Karpas-422 (cell line): ENCODE results near the gene TAS1R2. TPM values are rescaled to one million over a fixed set of nuclear protein-coding genes. Genes with fewer than 3 reads are reported as not detected.
"Not testable (repeated sequence)": the region's sequence is repeated elsewhere in the genome, so short reads cannot be mapped to it uniquely, and the experiment has no call there.

Experiments used
- DNase-seq: peaks from one replicate; pipeline ENCODE4 v3.0.0-alpha.2; 2015
- H2AFZ ChIP-seq: fragments of 200-600 bp; sonication (generic); 2 replicates; pipeline ENCODE4 v1.6.1; 2014; ENCODE audit warnings: antibody characterized with exemption, low read length, mixed read lengths
- H3K27ac ChIP-seq: fragments of 200-600 bp; sonication (generic); 2 replicates; pipeline ENCODE4 v1.5.1; 2014; ENCODE audit warnings: mild to moderate bottlenecking, low read length, moderate library complexity
- H3K27me3 ChIP-seq: fragments of 200-600 bp; sonication (generic); 2 replicates; pipeline ENCODE4 v1.6.1; 2014; ENCODE audit warnings: low read length, mixed read lengths
- H3K36me3 ChIP-seq: fragments of 200-600 bp; sonication (generic); 2 replicates; pipeline ENCODE4 v1.6.1; 2014; ENCODE audit warnings: low read length, mixed read lengths; ENCODE audit not compliant: insufficient read depth
- H3K4me1 ChIP-seq: fragments of 200-600 bp; sonication (generic); 2 replicates; pipeline ENCODE4 v1.6.1; 2014; ENCODE audit warnings: mild to moderate bottlenecking, low read length, mixed read lengths
- H3K4me2 ChIP-seq: fragments of 200-600 bp; sonication (generic); 2 replicates; pipeline ENCODE4 v1.6.1; 2014; ENCODE audit warnings: low read length, low read depth, mild to moderate bottlenecking; ENCODE audit not compliant: poor library complexity, severe bottlenecking
- H3K4me3 ChIP-seq: fragments of 200-600 bp; sonication (generic); 2 replicates; pipeline ENCODE4 v1.5.1; 2014; ENCODE audit warnings: mild to moderate bottlenecking, antibody characterized with exemption, low read length, mixed read lengths
- H3K79me2 ChIP-seq: fragments of 200-600 bp; sonication (generic); 2 replicates; pipeline ENCODE4 v1.6.1; 2014; ENCODE audit warnings: mild to moderate bottlenecking, low read length, mixed read lengths
- H3K9ac ChIP-seq: fragments of 200-600 bp; sonication (generic); 2 replicates; pipeline ENCODE4 v1.6.0; 2014; ENCODE audit warnings: low read length
- H3K9me2 ChIP-seq: fragments of 200-600 bp; sonication (generic), shearing (Covaris generic); replicated peaks from 2 replicates; pipeline ENCODE4 v1.6.0; 2014; ENCODE audit warnings: mild to moderate bottlenecking, low read length, moderate library complexity; ENCODE audit not compliant: insufficient read depth
- H3K9me3 ChIP-seq: fragments of 300-700, 200-600 bp; sonication (generic); 2 replicates; pipeline ENCODE4 v1.6.1; 2014; ENCODE audit warnings: low read length, mixed read lengths
- H4K20me1 ChIP-seq: fragments of 200-600 bp; sonication (generic); 2 replicates; pipeline ENCODE4 v1.6.1; 2014; ENCODE audit warnings: mild to moderate bottlenecking, antibody characterized with exemption, low read length, low read depth; ENCODE audit not compliant: insufficient read depth
- total RNA-seq: library from RNA; depleted of rRNA; stranded (reverse); fragments of >200 nt; shearing (Covaris generic); gene quantifications from 2 replicates; pipeline ENCODE4 v1.2.3, GENCODE V29; 2014; ENCODE audit warnings: low replicate concordance

The TAS1R2 gene
- total RNA-seq, 1 experiment from 2014 or later: not detected

DNA sequence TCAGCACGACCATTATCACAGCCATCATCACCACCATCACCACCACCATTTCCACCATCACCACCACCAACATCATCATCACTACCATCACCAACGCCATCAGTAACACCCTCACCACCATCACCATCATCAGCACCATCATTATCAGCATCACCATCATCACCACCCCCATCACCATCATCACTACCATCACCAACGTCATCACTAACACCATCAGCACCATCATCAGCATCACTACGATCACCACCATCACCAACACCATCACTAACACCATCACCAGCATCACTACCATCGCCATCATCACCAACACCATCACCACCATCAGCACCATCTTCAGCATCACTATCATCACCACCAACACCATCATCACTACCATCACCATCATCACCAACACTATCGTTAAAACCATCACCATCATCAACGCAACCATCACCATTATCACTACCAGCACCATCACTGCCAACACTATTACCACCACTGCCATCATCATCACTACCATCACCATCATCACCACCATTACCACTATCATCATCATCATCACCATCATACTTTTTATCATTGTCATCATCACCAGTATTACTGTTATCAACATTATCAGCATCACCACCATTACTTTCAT, 1.3 kb downstream of the TAS1R2 start:
- Histone ChIP-seq H3K9me2 (no peaks in the 10 kb centered on the region), H3K27me3 (no peaks in the 10 kb centered on the region), H3K9me3 (no peaks in the 10 kb centered on the region), H3K36me3 (no peaks in the 10 kb centered on the region), H3K4me3 (no peak overlapping the region), H3K4me2 (no peak overlapping the region), H3K9ac (no peak overlapping the region), H3K79me2 (no peaks in the 10 kb centered on the region), H3K4me1 (no peaks in the 10 kb centered on the region), H4K20me1 (no peaks in the 10 kb centered on the region), H2AFZ (no peak overlapping the region), H3K27ac (no peak overlapping the region)
- no peak for DNase-seq

DNA sequence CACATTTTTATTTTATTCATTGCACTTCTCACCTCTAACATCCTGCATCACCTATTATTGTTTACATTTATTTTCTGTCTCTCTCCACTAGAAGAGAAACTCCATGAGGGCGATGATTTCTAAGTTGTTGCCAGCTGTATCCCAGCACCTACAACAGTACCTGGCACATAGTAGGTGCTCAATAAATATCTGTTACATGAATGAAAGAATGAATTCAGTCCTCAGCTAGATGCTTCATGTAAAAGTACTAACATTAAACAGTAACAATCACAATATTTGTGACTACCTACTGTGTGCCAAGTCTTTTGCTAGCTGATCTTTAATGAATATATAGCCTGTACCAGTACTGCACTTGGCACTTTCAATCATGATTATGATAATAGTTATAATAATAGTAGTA, 3.0 kb downstream of the TAS1R2 start:
- H3K4me2 ChIP-seq: no peak overlapping the region
- no peak for DNase-seq
- H2AFZ ChIP-seq: no peak overlapping the region
- no peak overlapping the region for H3K9ac ChIP-seq
- no peaks in the 10 kb centered on the region for H3K4me1 ChIP-seq
- no peaks in the 10 kb centered on the region for H4K20me1 ChIP-seq
- H3K9me3 ChIP-seq: no peaks in the 10 kb centered on the region
- H3K4me3 ChIP-seq: no peak overlapping the region
- H3K36me3 ChIP-seq: no peaks in the 10 kb centered on the region
- H3K27me3 ChIP-seq: no peaks in the 10 kb centered on the region
- H3K79me2 ChIP-seq: no peaks in the 10 kb centered on the region
- H3K27ac ChIP-seq: no peak overlapping the region
- H3K9me2 ChIP-seq: no peaks in the 10 kb centered on the region

DNA sequence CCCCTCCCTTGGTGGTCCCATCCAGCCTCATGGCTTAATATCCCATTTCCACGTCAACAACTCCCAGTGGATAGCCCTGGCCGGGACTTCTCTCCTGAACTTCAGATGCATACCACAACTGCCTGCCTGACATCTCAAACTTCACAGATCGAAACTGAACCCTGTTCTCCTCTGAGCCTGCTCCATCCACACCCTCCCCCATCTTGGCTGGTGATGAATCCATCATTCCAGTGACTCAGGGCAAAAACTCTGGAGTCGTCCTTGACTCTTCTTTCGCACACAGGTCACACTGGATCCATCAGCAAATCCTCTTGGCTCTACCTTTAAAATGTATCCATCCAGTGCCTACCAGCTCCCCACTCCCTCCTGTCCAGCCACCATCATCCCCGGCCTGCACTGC, 3.9 kb downstream of the TAS1R2 start:
- Histone ChIP-seq H3K4me2 (no peak overlapping the region), H3K27ac (no peak overlapping the region), H3K27me3 (no peaks in the 10 kb centered on the region), H2AFZ (no peak overlapping the region), H3K4me3 (no peak overlapping the region), H4K20me1 (no peaks in the 10 kb centered on the region), H3K9me3 (no peaks in the 10 kb centered on the region), H3K9ac (no peak overlapping the region), H3K9me2 (no peaks in the 10 kb centered on the region), H3K79me2 (no peaks in the 10 kb centered on the region), H3K36me3 (no peaks in the 10 kb centered on the region), H3K4me1 (no peaks in the 10 kb centered on the region)
- DNase-seq: no peak

DNA sequence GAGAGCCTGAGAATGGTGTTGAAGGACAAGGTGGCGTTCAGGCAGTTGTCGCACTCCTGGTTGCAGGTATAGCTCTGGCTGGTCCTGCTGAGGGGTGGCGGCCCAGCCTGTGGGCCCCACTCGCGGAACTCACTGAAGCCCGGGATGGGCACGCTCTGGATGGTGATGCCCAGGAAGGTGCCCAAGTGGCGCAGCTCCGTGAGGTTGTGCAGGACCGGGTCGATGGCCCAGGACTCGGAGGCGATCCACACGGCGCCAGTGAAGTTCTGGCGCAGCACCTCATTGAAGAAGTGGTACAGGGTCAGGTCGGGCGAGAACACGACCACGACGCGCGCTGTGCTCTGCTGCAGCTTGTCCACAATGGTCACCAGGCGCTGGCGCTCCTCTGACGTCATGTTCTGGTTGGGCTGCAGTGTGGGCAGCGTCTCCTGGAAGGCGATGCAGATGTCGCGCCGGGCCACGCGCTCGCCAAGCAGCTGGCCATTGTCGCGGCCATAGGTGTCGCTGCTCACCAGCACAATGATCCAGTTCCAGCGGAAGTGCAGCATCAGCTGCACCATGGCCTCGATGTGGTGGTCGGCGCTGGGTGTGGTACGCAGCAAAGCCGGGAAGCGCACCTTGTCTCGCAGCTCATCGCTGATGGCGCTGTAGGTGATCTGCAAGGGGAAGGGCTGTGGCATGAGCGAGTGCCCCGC, 5.0 kb downstream of the TAS1R2 start:
- no peak for DNase-seq
- H3K4me3 ChIP-seq: no peak overlapping the region
- H3K27me3 ChIP-seq: no peaks in the 10 kb centered on the region
- H3K9me2 ChIP-seq: no peaks in the 10 kb centered on the region
- H3K9me3 ChIP-seq: no peaks in the 10 kb centered on the region
- no peaks in the 10 kb centered on the region for H3K36me3 ChIP-seq
- no peak overlapping the region for H3K9ac ChIP-seq
- no peaks in the 10 kb centered on the region for H4K20me1 ChIP-seq
- no peaks in the 10 kb centered on the region for H3K79me2 ChIP-seq
- H3K27ac ChIP-seq: no peak overlapping the region
- no peak overlapping the region for H2AFZ ChIP-seq
- H3K4me1 ChIP-seq: no peaks in the 10 kb centered on the region
- H3K4me2 ChIP-seq: no peak overlapping the region

DNA sequence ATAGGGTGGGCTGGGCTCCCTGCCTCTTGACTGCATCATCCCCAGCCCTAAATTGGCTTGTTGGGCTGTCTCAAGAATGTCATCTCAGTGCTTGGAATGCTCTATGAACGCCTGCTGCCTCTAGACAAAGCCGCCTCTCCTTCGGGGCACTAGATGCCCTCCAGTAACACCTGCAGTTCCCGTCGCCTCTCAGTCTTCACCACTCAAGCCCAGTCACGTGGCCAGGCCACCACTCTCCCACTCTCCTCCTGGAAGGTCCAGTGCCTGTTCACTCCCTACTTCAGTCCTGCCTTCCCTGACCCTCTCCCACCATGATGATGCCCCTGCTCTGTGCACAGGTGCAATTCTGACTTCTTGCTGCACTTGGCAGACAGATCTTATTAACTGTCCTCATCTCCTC, 7.0 kb downstream of the TAS1R2 start:
- H4K20me1 ChIP-seq: no peaks in the 10 kb centered on the region
- no peak overlapping the region for H3K9ac ChIP-seq
- no peak overlapping the region for H2AFZ ChIP-seq
- H3K9me2 ChIP-seq: no peaks in the 10 kb centered on the region
- no peaks in the 10 kb centered on the region for H3K36me3 ChIP-seq
- H3K4me3 ChIP-seq: no peak overlapping the region
- no peaks in the 10 kb centered on the region for H3K79me2 ChIP-seq
- no peaks in the 10 kb centered on the region for H3K27me3 ChIP-seq
- H3K4me2 ChIP-seq: no peak overlapping the region
- no peak overlapping the region for H3K27ac ChIP-seq
- no peaks in the 10 kb centered on the region for H3K4me1 ChIP-seq
- no peaks in the 10 kb centered on the region for H3K9me3 ChIP-seq
- no peak for DNase-seq

DNA sequence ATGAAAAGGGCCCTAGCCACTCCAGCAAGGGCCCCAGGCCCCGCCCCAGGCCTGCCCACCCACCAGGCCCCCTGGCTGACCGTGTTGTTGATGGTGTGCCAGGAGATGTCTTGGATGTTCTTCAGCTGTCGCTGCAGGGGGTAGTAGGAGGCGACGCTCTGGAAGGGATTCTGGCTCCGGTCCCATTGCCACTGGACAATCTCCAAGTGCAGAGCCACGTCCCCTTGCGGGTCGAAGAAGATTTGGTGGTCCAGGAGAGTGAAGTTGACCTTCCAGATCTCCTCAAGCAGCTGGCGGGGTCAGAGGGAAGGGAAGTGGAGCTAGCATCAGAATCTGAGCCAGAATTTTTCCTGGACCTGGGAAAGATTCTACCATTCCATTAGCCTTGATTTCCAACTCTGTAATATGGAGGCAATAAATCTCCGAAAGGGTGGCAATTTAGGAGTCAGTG, 10.2 kb downstream of the TAS1R2 start:
- no peaks in the 10 kb centered on the region for H3K9me2 ChIP-seq
- no peaks in the 10 kb centered on the region for H3K79me2 ChIP-seq
- H3K27ac ChIP-seq: no peak overlapping the region
- no peaks in the 10 kb centered on the region for H3K36me3 ChIP-seq
- H3K27me3 ChIP-seq: no peaks in the 10 kb centered on the region
- no peak overlapping the region for H2AFZ ChIP-seq
- DNase-seq: no peak
- H3K9me3 ChIP-seq: no peaks in the 10 kb centered on the region
- no peaks in the 10 kb centered on the region for H3K4me1 ChIP-seq
- no peak overlapping the region for H3K4me2 ChIP-seq
- no peak overlapping the region for H3K4me3 ChIP-seq
- no peak overlapping the region for H3K9ac ChIP-seq
- no peaks in the 10 kb centered on the region for H4K20me1 ChIP-seq

DNA sequence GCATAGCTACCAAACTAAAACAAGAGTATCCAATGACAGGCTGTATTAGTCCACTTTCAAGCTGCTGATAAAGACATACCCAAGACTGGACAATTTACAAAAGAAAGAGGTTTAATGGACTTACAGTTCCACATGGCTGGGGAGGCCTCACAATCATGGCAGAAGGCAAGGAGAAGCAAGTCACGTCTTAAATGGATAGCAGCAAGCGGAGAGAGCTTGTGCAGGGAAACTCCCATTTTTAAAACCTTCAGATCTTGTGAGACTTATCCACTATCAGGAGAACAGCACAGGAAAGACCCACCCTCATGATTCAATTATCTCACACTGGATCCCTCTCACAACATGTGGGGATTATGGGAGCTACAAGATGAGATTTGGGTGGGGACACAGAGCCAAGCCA, 11.7 kb downstream of the TAS1R2 start:
- DNase-seq, H3K9me2 ChIP-seq, H3K79me2 ChIP-seq, H3K4me2 ChIP-seq, H3K27ac ChIP-seq, H2AFZ ChIP-seq, H3K4me1 ChIP-seq, H4K20me1 ChIP-seq, H3K4me3 ChIP-seq, H3K27me3 ChIP-seq, H3K9ac ChIP-seq, H3K9me3 ChIP-seq, H3K36me3 ChIP-seq: not testable (repeated sequence)

DNA sequence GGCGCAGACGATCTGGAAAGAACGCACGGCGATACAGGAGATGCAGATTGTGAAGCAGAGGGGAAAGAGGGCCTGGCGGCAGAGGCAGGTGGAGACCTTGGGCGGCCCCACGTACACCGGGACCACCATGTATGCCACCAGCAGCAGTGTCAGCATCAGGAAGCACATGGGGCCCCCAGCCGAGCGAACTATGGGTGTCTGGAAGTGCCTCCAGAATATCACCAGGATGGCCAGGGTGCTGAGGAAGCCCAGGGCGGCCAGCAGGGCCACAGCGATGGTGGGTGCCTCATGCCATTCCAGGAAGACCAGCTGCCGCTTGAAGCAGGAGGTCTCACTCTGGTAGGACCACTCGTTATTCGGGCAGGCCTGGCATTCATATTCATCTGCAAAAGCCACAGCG, 19.3 kb downstream of the TAS1R2 start:
- no peak overlapping the region for H3K4me3 ChIP-seq
- H3K27me3 ChIP-seq: no peaks in the 10 kb centered on the region
- no peaks in the 10 kb centered on the region for H3K36me3 ChIP-seq
- no peak for DNase-seq
- H3K4me2 ChIP-seq: no peak overlapping the region
- H3K4me1 ChIP-seq: no peaks in the 10 kb centered on the region
- no peak overlapping the region for H3K9ac ChIP-seq
- H4K20me1 ChIP-seq: no peaks in the 10 kb centered on the region
- H3K79me2 ChIP-seq: no peaks in the 10 kb centered on the region
- H3K9me3 ChIP-seq: no peaks in the 10 kb centered on the region
- no peak overlapping the region for H3K27ac ChIP-seq
- H2AFZ ChIP-seq: no peak overlapping the region
- H3K9me2 ChIP-seq: no peaks in the 10 kb centered on the region
